Caco-2 (cell line): ENCODE measurements around the gene RIPOR3. TPM values are rescaled to one million over a fixed set of nuclear protein-coding genes. Genes with fewer than 3 reads are reported as not detected.

ENCODE experiments used
- BruUV-seq: library from RNA; stranded (reverse); fragments of 400-500 nt; replicated peaks from 2 replicates; lab custom pipeline; 2021; lab: Mats Ljungman, UMichigan
- CTCF ChIA-PET: fragments of 300-600 bp; sonication (Branson Sonifier 250); formaldehyde crosslinking; loops from one replicate; lab custom pipeline; 2022; ENCODE audit warnings: antibody characterized with exemption; lab: Charles Lee
- POLR2A ChIA-PET: fragments of 300-600 bp; sonication (Branson Sonifier 250); formaldehyde crosslinking; loops from one replicate; lab custom pipeline; 2022; ENCODE audit warnings: antibody characterized with exemption; lab: Charles Lee
- DNase-seq, 2 experiments: peaks; one replicate each; pipeline versions ENCODE4 v3.0.0 to v3.0.0-alpha.2; 2020 to 2022
- H3K27me3 ChIP-seq: replicated peaks from 2 replicates; pipeline ENCODE4 v1.6.0; 2011; ENCODE audit warnings: low read length; ENCODE audit not compliant: control insufficient read depth, insufficient read depth
- H3K36me3 ChIP-seq: 2 replicates; pipeline ENCODE4 v1.5.1; 2011; ENCODE audit warnings: low read length; ENCODE audit not compliant: control insufficient read depth, insufficient read depth
- H3K4me1 ChIP-seq: fragments of 250-450 bp; sonication (Bioruptor Pico); 2 replicates; pipeline ENCODE4 v1.5.1; 2020; ENCODE audit warnings: mild to moderate bottlenecking
- H3K4me3 ChIP-seq: 2 replicates; pipeline ENCODE4 v1.5.1; 2011; ENCODE audit warnings: low read depth, mild to moderate bottlenecking, control low read depth, low read length
- H3K9me3 ChIP-seq: fragments of 250-450 bp; sonication (Bioruptor Pico); 2 replicates; pipeline ENCODE4 v1.5.1; 2020; ENCODE audit warnings: mild to moderate bottlenecking, moderate library complexity
- H3K27ac Mint-ChIP-seq: one replicate; pipeline ENCODE4 v1.8.0; 2022; ENCODE audit warnings: mixed read lengths; ENCODE audit not compliant: unreplicated experiment
- H3K27me3 Mint-ChIP-seq: one replicate; pipeline ENCODE4 v1.8.0; 2022; ENCODE audit warnings: mixed read lengths; ENCODE audit not compliant: insufficient read depth, unreplicated experiment
- H3K36me3 Mint-ChIP-seq: one replicate; pipeline ENCODE4 v1.8.0; 2022; ENCODE audit warnings: mild to moderate bottlenecking, mixed read lengths; ENCODE audit not compliant: insufficient read depth, unreplicated experiment
- H3K4me1 Mint-ChIP-seq: one replicate; pipeline ENCODE4 v1.8.0; 2022; ENCODE audit warnings: low read depth, mixed read lengths; ENCODE audit not compliant: unreplicated experiment
- H3K4me3 Mint-ChIP-seq: one replicate; pipeline ENCODE4 v1.8.0; 2022; ENCODE audit warnings: mild to moderate bottlenecking, moderate library complexity, mixed read lengths; ENCODE audit not compliant: unreplicated experiment
- H3K9me3 Mint-ChIP-seq: one replicate; pipeline ENCODE4 v1.8.0; 2022; ENCODE audit warnings: mixed read lengths; ENCODE audit not compliant: unreplicated experiment
- intact Hi-C: fragments of 100-400 bp; cut with micrococcal nuclease; formaldehyde crosslinking; loops from one replicate; pipeline ENCODE4 v1.10.0; 2022; ENCODE audit not compliant: unreplicated experiment
- total RNA-seq: library from RNA; stranded (reverse); gene quantifications from 2 replicates; pipeline ENCODE4 v1.2.3, GENCODE V29; 2022
- TF ChIP-seq, protein P1 (sequence below), 2 experiments: fragments of 200-600 bp in 1 of 2; IDR thresholded peaks; 1 replicate in 1 of 2; 2 replicates in 1 of 2; pipeline versions ENCODE4 v1.5.1 to v1.8.0; 2011 to 2022; ENCODE audit warnings: antibody characterized with exemption in 1 of 2, control low read depth in 1 of 2, inconsistent platforms in 1 of 2, low read depth in 1 of 2, low read length in 1 of 2, mild to moderate bottlenecking in 1 of 2, moderate library complexity in 1 of 2; ENCODE audit not compliant: insufficient read depth in 1 of 2, severe bottlenecking in 1 of 2, unreplicated experiment in 1 of 2

Gene RIPOR3
- total RNA-seq, 1 experiment from 2014 or later, result 0.18 TPM

DNA sequence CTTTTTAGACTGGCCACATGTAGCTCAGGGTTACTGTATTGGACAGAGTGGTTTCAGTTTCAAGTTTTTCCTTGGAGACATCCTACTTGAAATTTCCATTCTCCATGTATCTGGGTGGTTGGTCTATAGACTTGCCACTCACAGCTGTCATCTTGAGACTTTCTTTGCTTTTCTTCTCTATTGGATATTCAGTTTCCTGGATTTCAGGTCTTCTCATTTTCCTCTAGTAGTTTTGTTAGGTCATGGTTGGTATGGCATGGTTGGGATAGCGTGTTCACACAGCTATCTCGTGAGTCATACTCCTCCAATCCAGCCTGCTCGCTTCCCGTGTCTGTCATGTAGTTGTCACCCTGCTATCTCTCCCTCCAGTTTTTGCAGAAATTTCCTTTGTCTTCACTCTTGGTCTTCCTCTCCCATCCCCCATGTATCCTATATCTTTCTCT lies 132.8 kb downstream of the RIPOR3 start:
- H3K27me3 Mint-ChIP-seq, result no peaks in the 10 kb centered on the region
- no peak overlapping the region for H3K4me3 Mint-ChIP-seq
- BruUV-seq, result no TSS peak
- Histone ChIP-seq H3K9me3 (peaks cover 5% of the 10 kb centered on the region; the same call in 1 of the 2 replicates), H3K4me3 (no peak overlapping the region), H3K27me3 (no peaks in the 10 kb centered on the region), H3K36me3 (peaks cover 1% of the 10 kb centered on the region), H3K4me1 (peaks cover 21% of the 10 kb centered on the region)
- no peak overlapping the region for H3K27ac Mint-ChIP-seq
- ChIA-PET POLR2A (no interaction called here), CTCF (no interaction called here)
- TF ChIP-seq, protein P1, sequence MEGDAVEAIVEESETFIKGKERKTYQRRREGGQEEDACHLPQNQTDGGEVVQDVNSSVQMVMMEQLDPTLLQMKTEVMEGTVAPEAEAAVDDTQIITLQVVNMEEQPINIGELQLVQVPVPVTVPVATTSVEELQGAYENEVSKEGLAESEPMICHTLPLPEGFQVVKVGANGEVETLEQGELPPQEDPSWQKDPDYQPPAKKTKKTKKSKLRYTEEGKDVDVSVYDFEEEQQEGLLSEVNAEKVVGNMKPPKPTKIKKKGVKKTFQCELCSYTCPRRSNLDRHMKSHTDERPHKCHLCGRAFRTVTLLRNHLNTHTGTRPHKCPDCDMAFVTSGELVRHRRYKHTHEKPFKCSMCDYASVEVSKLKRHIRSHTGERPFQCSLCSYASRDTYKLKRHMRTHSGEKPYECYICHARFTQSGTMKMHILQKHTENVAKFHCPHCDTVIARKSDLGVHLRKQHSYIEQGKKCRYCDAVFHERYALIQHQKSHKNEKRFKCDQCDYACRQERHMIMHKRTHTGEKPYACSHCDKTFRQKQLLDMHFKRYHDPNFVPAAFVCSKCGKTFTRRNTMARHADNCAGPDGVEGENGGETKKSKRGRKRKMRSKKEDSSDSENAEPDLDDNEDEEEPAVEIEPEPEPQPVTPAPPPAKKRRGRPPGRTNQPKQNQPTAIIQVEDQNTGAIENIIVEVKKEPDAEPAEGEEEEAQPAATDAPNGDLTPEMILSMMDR (IDR thresholded peaks at IDR 0.05; ENCODE audit: insufficient read depth in 1 of 2, low read depth in 1 of 2, low read length in 1 of 2, severe bottlenecking in 1 of 2, unreplicated experiment in 1 of 2), result no peak
- peaks cover 6% of the 10 kb centered on the region for H3K36me3 Mint-ChIP-seq
- DNase-seq, result no peak
- no peaks in the 10 kb centered on the region for H3K9me3 Mint-ChIP-seq
- intact Hi-C loops, result no loop called here
- peaks cover 13% of the 10 kb centered on the region for H3K4me1 Mint-ChIP-seq

DNA sequence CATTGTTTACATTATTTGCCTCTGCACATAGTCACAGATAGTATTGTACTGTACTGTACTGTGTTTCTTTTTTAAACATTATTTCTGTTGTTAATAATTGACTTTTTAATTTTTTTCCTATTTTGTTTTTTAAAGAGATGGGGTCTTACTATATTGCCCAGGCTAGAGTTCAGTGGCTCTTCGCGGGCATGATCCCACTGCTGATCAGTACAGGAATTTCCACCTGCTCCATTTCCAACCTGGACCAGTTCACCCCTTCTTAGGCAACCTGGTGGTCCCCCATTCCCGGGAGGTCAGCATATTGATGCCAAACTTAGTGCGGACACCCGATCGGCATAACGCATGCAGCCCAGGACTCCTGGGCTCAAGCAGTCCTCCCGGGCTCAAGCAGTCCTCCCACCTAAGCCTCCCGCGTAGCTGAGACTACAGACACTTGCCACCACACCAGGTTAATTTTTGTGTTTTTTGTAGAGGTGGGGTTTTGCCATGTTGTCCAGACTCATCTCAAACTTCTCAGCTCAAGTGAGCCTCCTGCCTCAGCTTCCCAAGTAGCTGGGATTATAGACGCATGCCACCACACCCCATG lies 133.7 kb downstream of the RIPOR3 start:
- no peaks in the 10 kb centered on the region for H3K27me3 Mint-ChIP-seq
- Histone ChIP-seq H3K36me3 (peaks cover 1% of the 10 kb centered on the region; the same call in 1 of the 2 replicates), H3K27me3 (no peaks in the 10 kb centered on the region), H3K9me3 (peaks cover 5% of the 10 kb centered on the region; the same call in 1 of the 2 replicates), H3K4me1 (peaks cover 16% of the 10 kb centered on the region), H3K4me3 (no peak overlapping the region)
- H3K4me1 Mint-ChIP-seq, result peaks cover 13% of the 10 kb centered on the region
- CTCF ChIA-PET, result interaction anchor here (0.7 kb wide), 1 partner anchor 43 kb away, joined by 3 read pairs; no protein-coding TSS in a partner anchor
- no peaks in the 10 kb centered on the region for H3K9me3 Mint-ChIP-seq
- BruUV-seq, result no TSS peak
- POLR2A ChIA-PET, result no interaction called here
- no peak for DNase-seq
- H3K4me3 Mint-ChIP-seq, result no peak overlapping the region
- H3K36me3 Mint-ChIP-seq, result no peaks in the 10 kb centered on the region
- no peak overlapping the region for H3K27ac Mint-ChIP-seq
- TF ChIP-seq, protein P1 (IDR thresholded peaks at IDR 0.05; ENCODE audit: insufficient read depth in 1 of 2, low read depth in 1 of 2, low read length in 1 of 2, severe bottlenecking in 1 of 2, unreplicated experiment in 1 of 2), result no peak
- intact Hi-C loops, result no loop called here

DNA sequence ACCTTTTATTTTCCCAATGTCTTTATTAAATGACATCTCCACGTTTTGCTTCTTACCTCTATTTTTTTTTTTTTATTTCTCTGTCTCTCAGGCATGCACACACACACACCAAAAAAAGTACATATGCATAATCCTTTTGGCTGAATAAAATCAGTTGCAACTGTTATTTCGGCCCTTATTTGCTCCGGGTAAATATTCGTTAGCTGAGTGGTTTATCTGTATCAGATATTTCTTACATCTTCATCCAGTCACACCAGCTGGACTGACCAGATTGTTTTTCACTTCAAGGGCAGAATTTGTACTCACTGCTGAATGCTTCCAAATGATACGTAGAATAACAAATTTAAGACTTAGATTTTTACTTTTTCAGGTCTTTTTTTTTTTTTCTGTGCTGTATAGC lies 135.7 kb downstream of the RIPOR3 start:
- BruUV-seq, result no TSS peak
- Histone ChIP-seq H3K36me3 (no peaks in the 10 kb centered on the region), H3K4me3 (no peak overlapping the region), H3K9me3 (peaks cover 5% of the 10 kb centered on the region; the same call in 1 of the 2 replicates), H3K4me1 (no peaks in the 10 kb centered on the region), H3K27me3 (no peaks in the 10 kb centered on the region)
- TF ChIP-seq, protein P1 (IDR thresholded peaks at IDR 0.05; ENCODE audit: insufficient read depth in 1 of 2, low read depth in 1 of 2, low read length in 1 of 2, severe bottlenecking in 1 of 2, unreplicated experiment in 1 of 2), result no peak
- ChIA-PET CTCF (interaction anchor here (0.6 kb wide), 2 partner anchors 232 to 1414 kb away, joined by 3 to 5 read pairs; no protein-coding TSS in a partner anchor), POLR2A (interaction anchor here (0.5 kb wide), 1 partner anchor 373 kb away, joined by 3 read pairs; no protein-coding TSS in a partner anchor)
- intact Hi-C loops, result no loop called here
- Mint-ChIP-seq H3K4me3 (no peak overlapping the region), H3K4me1 (no peaks in the 10 kb centered on the region), H3K9me3 (no peaks in the 10 kb centered on the region), H3K36me3 (no peaks in the 10 kb centered on the region), H3K27me3 (no peaks in the 10 kb centered on the region), H3K27ac (no peak overlapping the region)
- no peak for DNase-seq
